K562 (cell line): ENCODE measurements around the gene ST3GAL3. TPM values are rescaled to one million over a fixed set of nuclear protein-coding genes. Genes with fewer than 3 reads are reported as not detected.

ENCODE experiments used
- ATAC-seq: fragments of 200-7000 bp; cut with Tn5 transposase; 3 replicates; pipeline ENCODE4 v1.9.1; 2020; ENCODE audit warnings: moderate library complexity
- BruUV-seq: library from RNA; stranded (reverse); fragments of 400-500 nt; replicated peaks from 2 replicates; lab custom pipeline; 2021; lab: Mats Ljungman, UMichigan
- CTCF ChIA-PET: fragments of 300-600 bp; formaldehyde crosslinking; extraction: SDS; loops from one replicate; lab custom pipeline; 2021; ENCODE audit warnings: low intra/inter-chr PET ratio; lab: Yijun Ruan, JAX
- POLR2A ChIA-PET: fragments of 300-600, 350-650 bp; sonication (Branson Sonifier 250); formaldehyde crosslinking; extraction: SDS; loops from one replicate; lab custom pipeline; 2021; ENCODE audit warnings: antibody characterized with exemption, inconsistent platforms; lab: Yijun Ruan, JAX
- DNase-seq, 4 experiments: peaks; one replicate each; pipeline versions ENCODE4 v3.0.0 to v3.0.0-alpha.2; 2011 to 2018; ENCODE audit warnings: low spot score in 3 of 4, mixed read lengths in 3 of 4; ENCODE audit errors: extremely low read depth in 1 of 4
- FAIRE-seq: peaks from 2 replicates; lab custom pipeline; 2011; peaks lifted over from hg19 to GRCh38; lab: Jason Lieb, UNC
- H2AFZ ChIP-seq: 2 replicates; pipeline ENCODE4 v1.6.0; 2011; ENCODE audit warnings: low read depth, low read length, control low read depth, inconsistent platforms
- H3K27ac ChIP-seq: fragments of 200-600 bp; 3 replicates; pipeline ENCODE4 v1.8.0; 2011; ENCODE audit warnings: low read depth, mild to moderate bottlenecking, control low read depth, inconsistent platforms, low read length, moderate library complexity, mixed read lengths; ENCODE audit errors: extremely low read depth
- H3K27me3 ChIP-seq, 2 experiments: fragments of 300-600 bp in 1 of 2; 2 replicates in 1 of 2; 3 replicates in 1 of 2; pipeline versions ENCODE4 v1.6.0 to v1.8.0; 2011; ENCODE audit warnings: inconsistent platforms in 2 of 2, low read length in 2 of 2, mild to moderate bottlenecking in 1 of 2, mixed read lengths in 1 of 2, moderate library complexity in 1 of 2; ENCODE audit not compliant: control insufficient read depth in 2 of 2, insufficient read depth in 2 of 2
- H3K36me3 ChIP-seq: fragments of 300-600 bp; 3 replicates; pipeline ENCODE4 v1.8.0; 2011; ENCODE audit warnings: mild to moderate bottlenecking, low read length, inconsistent platforms; ENCODE audit not compliant: control insufficient read depth, insufficient read depth
- H3K4me1 ChIP-seq, 2 experiments: fragments of 200-600 bp in 1 of 2; replicated peaks in 1 of 2; 2 replicates in 1 of 2; 3 replicates in 1 of 2; pipeline versions ENCODE4 v1.5.1 to v1.8.0; 2011; ENCODE audit warnings: inconsistent platforms in 2 of 2, low read length in 2 of 2, mild to moderate bottlenecking in 1 of 2, mixed read lengths in 1 of 2, moderate library complexity in 1 of 2; ENCODE audit not compliant: control insufficient read depth in 2 of 2, insufficient read depth in 2 of 2
- H3K4me2 ChIP-seq: 2 replicates; pipeline ENCODE4 v1.6.1; 2011; ENCODE audit warnings: low read length, control low read depth, inconsistent platforms, mixed read lengths; ENCODE audit not compliant: insufficient read depth
- H3K4me3 ChIP-seq: fragments of 200-600 bp; sonication (generic), shearing (Covaris generic); 2 replicates; pipeline ENCODE4 v1.5.1; 2016; ENCODE audit warnings: control low read depth, inconsistent platforms
- H3K79me2 ChIP-seq: fragments of 200-600 bp; 3 replicates; pipeline ENCODE4 v1.8.0; 2011; ENCODE audit warnings: low read length, inconsistent platforms; ENCODE audit not compliant: control insufficient read depth, insufficient read depth
- H3K9ac ChIP-seq, 2 experiments: 2 replicates each; pipeline versions ENCODE4 v1.6.0 to v1.6.1; 2011; ENCODE audit warnings: low read depth in 2 of 2, low read length in 2 of 2, control low read depth in 1 of 2, inconsistent platforms in 1 of 2, mild to moderate bottlenecking in 1 of 2, mixed read lengths in 1 of 2; ENCODE audit not compliant: insufficient read depth in 1 of 2
- H3K9me1 ChIP-seq: one replicate; pipeline ENCODE4 v1.6.0; 2011; ENCODE audit warnings: inconsistent platforms, mild to moderate bottlenecking, low read length, moderate library complexity; ENCODE audit not compliant: control insufficient read depth, insufficient read depth
- H3K9me3 ChIP-seq: replicated peaks from 2 replicates; pipeline ENCODE4 v1.5.1; 2011; ENCODE audit warnings: low read depth, low read length, inconsistent platforms; ENCODE audit not compliant: control insufficient read depth, insufficient read depth
- H4K20me1 ChIP-seq: replicated peaks from 2 replicates; pipeline ENCODE4 v1.6.1; 2011; ENCODE audit warnings: low read length, inconsistent platforms, mixed read lengths; ENCODE audit not compliant: control insufficient read depth, insufficient read depth
- ARID2 ChIP-seq: fragments of 450-650 bp; IDR thresholded peaks from 2 replicates; pipeline ENCODE4 v1.6.1; 2017; ENCODE audit warnings: antibody characterized with exemption, mild to moderate bottlenecking
- KAT2B ChIP-seq: IDR thresholded peaks from one replicate; pipeline ENCODE4 v1.6.1; 2012; ENCODE audit warnings: low read depth, mild to moderate bottlenecking, control low read depth, inconsistent platforms, low read length, moderate library complexity
- KDM4B ChIP-seq, 2 experiments: fragments of 450-650 bp in 1 of 2; sonication (generic) in 1 of 2; IDR thresholded peaks; 2 replicates each; pipeline ENCODE4 v1.6.1; 2016 to 2017; ENCODE audit warnings: borderline replicate concordance in 2 of 2, antibody characterized with exemption in 1 of 2, low read depth in 1 of 2, mild to moderate bottlenecking in 1 of 2
- KLF13 ChIP-seq: fragments of 450-650 bp; IDR thresholded peaks from 2 replicates; pipeline ENCODE4 v1.6.1; 2016; ENCODE audit warnings: missing genetic modification characterization, low read depth, mild to moderate bottlenecking, missing compliant biosample characterization, moderate library complexity, borderline replicate concordance
- MAFG ChIP-seq: fragments of 450-650 bp; conservative IDR thresholded peaks from 2 replicates; pipeline ENCODE4 v1.6.1; 2016; ENCODE audit warnings: missing genetic modification characterization, missing compliant biosample characterization
- NCOR1 ChIP-seq: fragments of 450-650 bp; IDR thresholded peaks from 2 replicates; pipeline ENCODE4 v1.6.1; 2016; ENCODE audit warnings: mild to moderate bottlenecking, moderate library complexity
- PTBP1 ChIP-seq: fragments of 200-400 bp; formaldehyde crosslinking; IDR thresholded peaks from 2 replicates; pipeline ENCODE4 v1.6.1; 2017; ENCODE audit warnings: low read depth, low read length
- SMAD3 ChIP-seq: fragments of 450-650 bp; formaldehyde crosslinking; conservative IDR thresholded peaks from 2 replicates; pipeline ENCODE4 v1.4.0; 2020; ENCODE audit warnings: mild to moderate bottlenecking
- SREBF1 ChIP-seq: fragments of 150-350 bp; IDR thresholded peaks from 2 replicates; pipeline ENCODE4 v1.6.1; 2014; ENCODE audit warnings: antibody characterized with exemption, low read depth, low read length, borderline replicate concordance
- ZKSCAN8 ChIP-seq: fragments of 200-800 bp; sonication (Bioruptor generic); IDR thresholded peaks from 2 replicates; pipeline ENCODE4 v1.6.1; 2016; ENCODE audit warnings: missing genetic modification characterization, missing compliant biosample characterization
- ZNF586 ChIP-seq: fragments of 450-650 bp; formaldehyde crosslinking; conservative IDR thresholded peaks from 2 replicates; pipeline ENCODE4 v1.4.0; 2020; ENCODE audit warnings: mild to moderate bottlenecking, moderate library complexity
- ZNF76 ChIP-seq: fragments of 250-450 bp; sonication (Bioruptor Pico); IDR thresholded peaks from 2 replicates; pipeline ENCODE4 v1.4.0; 2020; ENCODE audit warnings: mild to moderate bottlenecking, moderate library complexity, borderline replicate concordance
- WGBS: fragments of 100-300 bp; shearing (Covaris generic); methylation state at CpG from one replicate; pipeline ENCODE4 v1.1.6; 2016; ENCODE audit warnings: low coverage, mixed read lengths; ENCODE audit not compliant: insufficient coverage; ENCODE audit errors: missing lambda C conversion rate; 5-methylcytosine and 5-hydroxymethylcytosine counted together
- in situ Hi-C: fragments of 300-500 bp; cut with MboI; formaldehyde crosslinking; loops from 4 replicates; pipeline ENCODE4 v1.15.0; 2018; ENCODE audit warnings: inconsistent platforms, mixed read lengths
- intact Hi-C: fragments of 100-400 bp; cut with micrococcal nuclease; formaldehyde crosslinking; loops from 2 replicates; pipeline ENCODE4 v1.14.2; 2022
- polyA plus RNA-seq, 8 experiments: library from polyadenylated mRNA; depleted of rRNA in 4 of 8; stranded (reverse) in 5 of 8; unstranded in 3 of 8; fragments of >200 nt; fragmentation: Nextera tagmentation in 2 of 8; fragmentation: Illumina TruSeq in 1 of 8; extraction: Ambion mirVana in 2 of 8; extraction: Trizol in 1 of 8; gene quantifications; 2 replicates each; pipeline versions ENCODE4 v1.2.1 to v1.2.3, GENCODE V29; 2011 to 2014; ENCODE audit warnings: inconsistent platforms in 1 of 8, missing spikeins in 1 of 8
- total RNA-seq, 7 experiments: library from RNA; depleted of rRNA in 6 of 7; stranded (reverse); fragments of >200 nt in 6 of 7; fragmentation: Illumina TruSeq in 2 of 7; extraction: Trizol in 2 of 7; gene quantifications; 2 replicates each; pipeline versions ENCODE4 v1.2.1 to v1.2.3, GENCODE V29; 2011 to 2021; ENCODE audit warnings: low replicate concordance in 1 of 7
- TF ChIP-seq, protein P1 (sequence below): fragments of 450-650 bp; IDR thresholded peaks from 2 replicates; pipeline ENCODE4 v1.6.1; 2016; ENCODE audit warnings: mild to moderate bottlenecking
- TF ChIP-seq, protein P2 (sequence below): sonication (generic); formaldehyde crosslinking; IDR thresholded peaks from 2 replicates; pipeline ENCODE4 v1.9.0; 2022; ENCODE audit warnings: mild to moderate bottlenecking, missing genetic modification reagents
- TF ChIP-seq, protein P3 (sequence below): fragments of 450-650 bp; IDR thresholded peaks from 2 replicates; pipeline ENCODE4 v1.7.0; 2016; ENCODE audit warnings: borderline replicate concordance
- TF ChIP-seq, protein P4 (sequence below): sonication (generic); formaldehyde crosslinking; IDR thresholded peaks from 2 replicates; pipeline ENCODE4 v1.8.1; 2023; ENCODE audit warnings: mild to moderate bottlenecking, missing genetic modification reagents

ST3GAL3 gene
- total and polyA plus RNA-seq, 9 of the 15 experiments (the other 6 are each of a cell fraction or from before 2014, with no cell fraction given) = 1.2 to 18.9 (median 11.0) TPM

DNA sequence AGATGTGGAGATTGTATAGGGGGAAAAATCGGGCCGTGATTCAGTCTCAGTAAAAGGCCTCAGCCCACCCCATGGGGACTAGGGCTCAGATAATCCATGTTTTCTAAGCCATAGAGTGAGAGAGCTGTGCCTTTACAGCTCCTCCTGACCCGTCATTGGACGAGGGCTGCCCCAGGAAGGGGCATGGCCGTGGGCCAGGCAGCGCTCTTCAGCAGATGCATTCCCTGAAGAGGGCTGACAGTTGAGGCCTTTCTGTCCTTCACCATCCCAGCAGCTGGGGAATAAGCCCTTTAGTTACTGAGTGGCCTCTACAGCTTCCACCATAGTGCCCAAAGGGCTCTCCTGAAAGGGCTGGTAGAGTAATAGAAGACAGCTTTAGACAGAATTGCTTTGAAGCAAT, 57.2 kb downstream of the ST3GAL3 start:
- H3K27me3 ChIP-seq = no peaks in the 10 kb centered on the region
- no peak overlapping the region for H3K4me2 ChIP-seq
- no peaks in the 10 kb centered on the region for H3K9me3 ChIP-seq
- 89% methylated on average over 6 of the region's 6 CpGs for WGBS
- in situ Hi-C loops (no loop called here), intact Hi-C loops (loop anchor here (5.0 kb wide), 1 partner anchor 228 kb away; the partner anchor contains the start of gene CCDC24)
- POLR2A ChIA-PET = interaction anchor here (0.6 to 2.8 kb wide), 9 partner anchors 12 to 789 kb away, joined by 3 to 21 read pairs (median 3); partner anchors contain the start of gene ARTN
- H3K9me1 ChIP-seq = no peaks in the 10 kb centered on the region
- no peak for ATAC-seq
- H3K4me3 ChIP-seq = no peak overlapping the region
- no peak overlapping the region for H3K27ac ChIP-seq
- peaks cover 5% of the 10 kb centered on the region; the same call in 1 of the 2 replicates for H4K20me1 ChIP-seq
- peaks cover 7 to 26% of the 10 kb centered on the region in 2 experiments; a peak in 3 of 5 replicates for H3K4me1 ChIP-seq
- BruUV-seq = no TSS peak
- H3K9ac ChIP-seq = 0 out of 4 replicates have a peak overlapping the region, but pooled peaks of 1 of the 2 experiments have one; percentile 18
- DNase-seq = no peak
- no peak overlapping the region for H2AFZ ChIP-seq
- CTCF ChIA-PET = interaction anchor here (2.4 to 4.7 kb wide), 2 partner anchors 169 to 236 kb away, joined by 14 to 79 read pairs; partner anchors contain the start of gene ARTN
- H3K79me2 ChIP-seq = peaks cover 6% of the 10 kb centered on the region
- no peak for FAIRE-seq
- H3K36me3 ChIP-seq = no peaks in the 10 kb centered on the region
- no peak for TF ChIP-seq SMAD3 (CRISPR knock-in tag)
- TF ChIP-seq, protein P1, sequence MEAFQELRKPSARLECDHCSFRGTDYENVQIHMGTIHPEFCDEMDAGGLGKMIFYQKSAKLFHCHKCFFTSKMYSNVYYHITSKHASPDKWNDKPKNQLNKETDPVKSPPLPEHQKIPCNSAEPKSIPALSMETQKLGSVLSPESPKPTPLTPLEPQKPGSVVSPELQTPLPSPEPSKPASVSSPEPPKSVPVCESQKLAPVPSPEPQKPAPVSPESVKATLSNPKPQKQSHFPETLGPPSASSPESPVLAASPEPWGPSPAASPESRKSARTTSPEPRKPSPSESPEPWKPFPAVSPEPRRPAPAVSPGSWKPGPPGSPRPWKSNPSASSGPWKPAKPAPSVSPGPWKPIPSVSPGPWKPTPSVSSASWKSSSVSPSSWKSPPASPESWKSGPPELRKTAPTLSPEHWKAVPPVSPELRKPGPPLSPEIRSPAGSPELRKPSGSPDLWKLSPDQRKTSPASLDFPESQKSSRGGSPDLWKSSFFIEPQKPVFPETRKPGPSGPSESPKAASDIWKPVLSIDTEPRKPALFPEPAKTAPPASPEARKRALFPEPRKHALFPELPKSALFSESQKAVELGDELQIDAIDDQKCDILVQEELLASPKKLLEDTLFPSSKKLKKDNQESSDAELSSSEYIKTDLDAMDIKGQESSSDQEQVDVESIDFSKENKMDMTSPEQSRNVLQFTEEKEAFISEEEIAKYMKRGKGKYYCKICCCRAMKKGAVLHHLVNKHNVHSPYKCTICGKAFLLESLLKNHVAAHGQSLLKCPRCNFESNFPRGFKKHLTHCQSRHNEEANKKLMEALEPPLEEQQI = no peak
- TF ChIP-seq, protein P2, sequence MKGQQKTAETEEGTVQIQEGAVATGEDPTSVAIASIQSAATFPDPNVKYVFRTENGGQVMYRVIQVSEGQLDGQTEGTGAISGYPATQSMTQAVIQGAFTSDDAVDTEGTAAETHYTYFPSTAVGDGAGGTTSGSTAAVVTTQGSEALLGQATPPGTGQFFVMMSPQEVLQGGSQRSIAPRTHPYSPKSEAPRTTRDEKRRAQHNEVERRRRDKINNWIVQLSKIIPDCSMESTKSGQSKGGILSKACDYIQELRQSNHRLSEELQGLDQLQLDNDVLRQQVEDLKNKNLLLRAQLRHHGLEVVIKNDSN = no peak
- TF ChIP-seq ZNF76 (CRISPR knock-in tag) = no peak
- TF ChIP-seq PTBP1 = no peak
- TF ChIP-seq KLF13 (tag) = no peak
- TF ChIP-seq, protein P3, sequence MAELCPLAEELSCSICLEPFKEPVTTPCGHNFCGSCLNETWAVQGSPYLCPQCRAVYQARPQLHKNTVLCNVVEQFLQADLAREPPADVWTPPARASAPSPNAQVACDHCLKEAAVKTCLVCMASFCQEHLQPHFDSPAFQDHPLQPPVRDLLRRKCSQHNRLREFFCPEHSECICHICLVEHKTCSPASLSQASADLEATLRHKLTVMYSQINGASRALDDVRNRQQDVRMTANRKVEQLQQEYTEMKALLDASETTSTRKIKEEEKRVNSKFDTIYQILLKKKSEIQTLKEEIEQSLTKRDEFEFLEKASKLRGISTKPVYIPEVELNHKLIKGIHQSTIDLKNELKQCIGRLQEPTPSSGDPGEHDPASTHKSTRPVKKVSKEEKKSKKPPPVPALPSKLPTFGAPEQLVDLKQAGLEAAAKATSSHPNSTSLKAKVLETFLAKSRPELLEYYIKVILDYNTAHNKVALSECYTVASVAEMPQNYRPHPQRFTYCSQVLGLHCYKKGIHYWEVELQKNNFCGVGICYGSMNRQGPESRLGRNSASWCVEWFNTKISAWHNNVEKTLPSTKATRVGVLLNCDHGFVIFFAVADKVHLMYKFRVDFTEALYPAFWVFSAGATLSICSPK = no peak
- TF ChIP-seq, protein P4, sequence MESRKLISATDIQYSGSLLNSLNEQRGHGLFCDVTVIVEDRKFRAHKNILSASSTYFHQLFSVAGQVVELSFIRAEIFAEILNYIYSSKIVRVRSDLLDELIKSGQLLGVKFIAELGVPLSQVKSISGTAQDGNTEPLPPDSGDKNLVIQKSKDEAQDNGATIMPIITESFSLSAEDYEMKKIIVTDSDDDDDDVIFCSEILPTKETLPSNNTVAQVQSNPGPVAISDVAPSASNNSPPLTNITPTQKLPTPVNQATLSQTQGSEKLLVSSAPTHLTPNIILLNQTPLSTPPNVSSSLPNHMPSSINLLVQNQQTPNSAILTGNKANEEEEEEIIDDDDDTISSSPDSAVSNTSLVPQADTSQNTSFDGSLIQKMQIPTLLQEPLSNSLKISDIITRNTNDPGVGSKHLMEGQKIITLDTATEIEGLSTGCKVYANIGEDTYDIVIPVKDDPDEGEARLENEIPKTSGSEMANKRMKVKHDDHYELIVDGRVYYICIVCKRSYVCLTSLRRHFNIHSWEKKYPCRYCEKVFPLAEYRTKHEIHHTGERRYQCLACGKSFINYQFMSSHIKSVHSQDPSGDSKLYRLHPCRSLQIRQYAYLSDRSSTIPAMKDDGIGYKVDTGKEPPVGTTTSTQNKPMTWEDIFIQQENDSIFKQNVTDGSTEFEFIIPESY = no peak
- no peak for TF ChIP-seq KDM4B (IDR thresholded peaks at IDR 0.05; ENCODE audit: borderline replicate concordance in 2 of 2, low read depth in 1 of 2)
- no peak for TF ChIP-seq NCOR1
- TF ChIP-seq KAT2B = no peak
- TF ChIP-seq MAFG = no peak
- no peak for TF ChIP-seq SREBF1
- no peak for TF ChIP-seq ZNF586 (CRISPR knock-in tag)
- TF ChIP-seq ZKSCAN8 (CRISPR knock-in tag) = no peak
- TF ChIP-seq ARID2 = no peak
